ENCODE measurements around the gene DNAJA2. TPM values are rescaled to one million over a fixed set of nuclear protein-coding genes. Genes with fewer than 3 reads are reported as not detected.
"Not testable (repeated sequence)": the region's sequence is repeated elsewhere in the genome, so short reads cannot be mapped to it uniquely, and the experiment has no call there.

The DNAJA2 gene
- 10 to 100 TPM; 52.8 to 54.5 TPM for total RNA-seq

GRCh38 chr16:46973207-46973995, at the start of gene DNAJA2:
Gene DNAJA2 (minus strand): TSS chr16:46973674. CDS start chr16:46973572, 102 bp downstream.
- peak within 1 kb of the TSS; percentile 92 for H3K4me3 Mint-ChIP-seq
- CTCF ChIA-PET: interaction anchor here (0.6 to 2.2 kb wide), 9 partner anchors 10 to 1191 kb away, joined by 3 to 6 read pairs (median 5); no protein-coding TSS in a partner anchor
- no peaks in the 10 kb centered on the region for H3K9me3 Mint-ChIP-seq
- POLR2A ChIA-PET: interaction anchor here (0.6 to 1.0 kb wide), 5 partner anchors 108 to 1636 kb away, joined by 3 to 11 read pairs (median 3); partner anchors contain the start of gene N4BP1
- DNase-seq: peak; percentile 90
- peaks cover 51% of the 10 kb centered on the region for H3K4me1 Mint-ChIP-seq
- peak within 1 kb of the TSS; percentile 100 for H3K27ac Mint-ChIP-seq
- peaks cover 28% of the 10 kb centered on the region for H3K36me3 Mint-ChIP-seq (ENCODE audit: low read depth)
- no peaks in the 10 kb centered on the region for H3K27me3 Mint-ChIP-seq

- Mint-ChIP-seq H3K27ac (no peak overlapping the region), H3K36me3 (ENCODE audit: low read depth) (no peaks in the 10 kb centered on the region), H3K4me1 (peaks cover 22% of the 10 kb centered on the region), H3K4me3 (no peak overlapping the region), H3K9me3 (no peaks in the 10 kb centered on the region), H3K27me3 (no peaks in the 10 kb centered on the region)
- ChIA-PET CTCF (interaction anchor here (0.7 to 1.7 kb wide), 3 partner anchors 9 to 44 kb away, joined by 3 to 4 read pairs (median 4); no protein-coding TSS in a partner anchor), POLR2A (no interaction called here)
- no peak for DNase-seq
Observed at GRCh38 chr16:47019568-47019967, 46.1 kb upstream of the DNAJA2 start.

GRCh38 chr16:47018223-47018891, 44.9 kb upstream of the DNAJA2 start:
- Mint-ChIP-seq H3K9me3 (no peaks in the 10 kb centered on the region), H3K27me3 (no peaks in the 10 kb centered on the region), H3K4me3 (no peak overlapping the region), H3K4me1 (peaks cover 22% of the 10 kb centered on the region), H3K27ac (no peak overlapping the region), H3K36me3 (ENCODE audit: low read depth) (no peaks in the 10 kb centered on the region)
- ChIA-PET CTCF (interaction anchor here (1.0 to 1.7 kb wide), 3 partner anchors 8 to 43 kb away, joined by 4 read pairs; no protein-coding TSS in a partner anchor), POLR2A (no interaction called here)
- DNase-seq: peak; percentile 41

- no peak for DNase-seq
- Mint-ChIP-seq H3K36me3 (ENCODE audit: low read depth) (no peaks in the 10 kb centered on the region), H3K9me3 (no peaks in the 10 kb centered on the region), H3K27ac (no peak overlapping the region), H3K27me3 (no peaks in the 10 kb centered on the region), H3K4me1 (peaks cover 22% of the 10 kb centered on the region), H3K4me3 (no peak overlapping the region)
- CTCF ChIA-PET: interaction anchor here (0.6 kb wide), 1 partner anchor 33 kb away, joined by 5 read pairs; no protein-coding TSS in a partner anchor
- POLR2A ChIA-PET: no interaction called here
Observed at GRCh38 chr16:47017636-47018035, 44.2 kb upstream of the DNAJA2 start.

DNA sequence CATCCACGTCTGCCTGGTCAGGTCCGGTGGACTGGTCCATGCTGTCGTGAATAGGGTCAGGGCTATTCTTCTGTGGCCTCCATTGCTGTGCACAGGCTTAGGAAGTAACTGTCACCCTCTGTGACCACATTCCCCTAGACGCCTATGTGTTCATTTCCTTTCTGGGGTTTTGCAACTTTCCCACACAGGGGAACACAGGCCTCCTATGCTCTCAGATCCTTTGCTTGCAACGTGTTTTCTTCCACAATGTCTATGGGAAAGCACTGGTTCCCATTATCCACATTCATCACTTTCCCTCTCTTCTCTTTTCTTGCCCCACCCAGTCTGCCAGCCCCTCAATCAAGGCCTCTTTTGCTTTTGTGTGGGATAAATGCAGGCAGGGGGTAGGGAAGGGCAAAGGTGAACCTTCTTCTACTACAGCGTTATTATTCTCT, 43.2 kb upstream of the DNAJA2 start:
- no peaks in the 10 kb centered on the region for H3K27me3 Mint-ChIP-seq
- peak; percentile 26 for DNase-seq
- no peaks in the 10 kb centered on the region for H3K9me3 Mint-ChIP-seq
- CTCF ChIA-PET: no interaction called here
- peaks cover 22% of the 10 kb centered on the region for H3K4me1 Mint-ChIP-seq
- no peak overlapping the region for H3K27ac Mint-ChIP-seq
- no peak overlapping the region for H3K4me3 Mint-ChIP-seq
- H3K36me3 Mint-ChIP-seq (ENCODE audit: low read depth): no peaks in the 10 kb centered on the region
- POLR2A ChIA-PET: no interaction called here

GRCh38 chr16:47013910-47014309, 40.4 kb upstream of the DNAJA2 start:
- Mint-ChIP-seq H3K36me3 (ENCODE audit: low read depth) (no peaks in the 10 kb centered on the region), H3K27ac (no peak overlapping the region), H3K9me3 (no peaks in the 10 kb centered on the region), H3K27me3 (no peaks in the 10 kb centered on the region), H3K4me3 (no peak overlapping the region), H3K4me1 (peaks cover 22% of the 10 kb centered on the region)
- ChIA-PET CTCF (interaction anchor here (1.1 kb wide), 1 partner anchor 130 kb away, joined by 3 read pairs; the partner anchor contains the start of gene NETO2), POLR2A (no interaction called here)
- no peak for DNase-seq

DNA sequence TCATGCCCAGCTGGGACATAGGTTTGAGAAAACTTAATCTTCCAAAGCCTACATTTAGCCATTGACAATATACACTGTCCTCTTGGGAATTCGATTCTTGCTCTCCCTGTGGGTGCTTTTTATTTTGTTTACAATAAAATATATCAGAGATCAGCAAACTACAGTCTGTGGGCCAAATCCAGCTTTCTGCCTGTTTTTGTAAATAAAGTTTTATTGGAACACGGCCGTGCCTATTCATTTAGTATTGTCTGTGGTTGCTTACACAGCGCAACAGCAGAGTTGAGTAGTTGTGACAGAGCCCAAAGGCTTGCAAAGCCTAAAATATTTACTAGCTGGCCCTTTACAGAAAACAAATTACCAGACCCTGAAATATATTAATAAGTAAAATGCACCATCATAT, 39.7 kb upstream of the DNAJA2 start:
- Mint-ChIP-seq H3K4me3 (no peak overlapping the region), H3K27ac (no peak overlapping the region), H3K4me1 (peaks cover 22% of the 10 kb centered on the region), H3K27me3 (no peaks in the 10 kb centered on the region), H3K9me3 (no peaks in the 10 kb centered on the region), H3K36me3 (ENCODE audit: low read depth) (no peaks in the 10 kb centered on the region)
- POLR2A ChIA-PET: interaction anchor here (0.6 kb wide), 1 partner anchor 242 kb away, joined by 4 read pairs; no protein-coding TSS in a partner anchor
- CTCF ChIA-PET: interaction anchor here (0.8 to 1.1 kb wide), 2 partner anchors 11 to 130 kb away, joined by 3 to 8 read pairs; partner anchors contain the start of gene NETO2
- no peak for DNase-seq

DNA sequence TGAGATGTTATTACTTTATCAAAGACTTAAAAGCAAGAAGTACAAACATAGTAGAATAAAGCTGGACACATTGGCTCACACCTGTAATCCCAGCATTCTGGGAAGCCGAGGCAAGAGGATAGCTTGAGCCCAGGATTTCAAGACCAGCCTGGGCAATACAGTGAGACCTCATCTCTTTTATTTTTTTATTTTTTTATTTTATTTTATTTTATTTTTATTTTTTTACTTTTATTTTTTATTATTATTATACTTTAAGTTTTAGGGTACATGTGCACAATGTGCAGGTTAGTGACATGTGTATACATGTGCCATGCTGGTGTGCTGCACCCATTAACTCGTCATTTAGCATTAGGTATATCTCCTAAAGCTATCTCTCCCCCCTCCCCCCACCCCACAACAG, 37.3 kb upstream of the DNAJA2 start:
- H3K27me3 Mint-ChIP-seq; H3K9me3 Mint-ChIP-seq; POLR2A ChIA-PET; H3K27ac Mint-ChIP-seq; H3K4me3 Mint-ChIP-seq; H3K36me3 Mint-ChIP-seq (ENCODE audit: low read depth); H3K4me1 Mint-ChIP-seq; DNase-seq: not testable (repeated sequence)
- CTCF ChIA-PET: interaction anchor here (1.4 kb wide), 1 partner anchor 9 kb away, joined by 4 read pairs; no protein-coding TSS in a partner anchor

GRCh38 chr16:47008612-47009011, 35.1 kb upstream of the DNAJA2 start:
- DNase-seq: no peak
- H3K4me1 Mint-ChIP-seq: peaks cover 2% of the 10 kb centered on the region
- H3K27ac Mint-ChIP-seq: no peak overlapping the region
- H3K4me3 Mint-ChIP-seq: no peak overlapping the region
- CTCF ChIA-PET: no interaction called here
- no peaks in the 10 kb centered on the region for H3K9me3 Mint-ChIP-seq
- H3K36me3 Mint-ChIP-seq (ENCODE audit: low read depth): no peaks in the 10 kb centered on the region
- POLR2A ChIA-PET: no interaction called here
- H3K27me3 Mint-ChIP-seq: no peaks in the 10 kb centered on the region

- Mint-ChIP-seq H3K27me3 (no peaks in the 10 kb centered on the region), H3K27ac (no peak overlapping the region), H3K36me3 (ENCODE audit: low read depth) (no peaks in the 10 kb centered on the region), H3K4me3 (no peak overlapping the region), H3K4me1 (peaks cover 2% of the 10 kb centered on the region), H3K9me3 (no peaks in the 10 kb centered on the region)
- DNase-seq: no peak
- CTCF ChIA-PET: interaction anchor here (0.6 kb wide), 1 partner anchor 1239 kb away, joined by 3 read pairs; the partner anchor contains the start of gene ABCC11
- POLR2A ChIA-PET: no interaction called here
Observed at GRCh38 chr16:47008174-47008573, 34.7 kb upstream of the DNAJA2 start.

GRCh38 chr16:47004652-47005051, 31.2 kb upstream of the DNAJA2 start:
- POLR2A ChIA-PET: interaction anchor here (0.7 kb wide), 1 partner anchor 1194 kb away, joined by 4 read pairs; no protein-coding TSS in a partner anchor
- Mint-ChIP-seq H3K4me3 (no peak overlapping the region), H3K27me3 (no peaks in the 10 kb centered on the region), H3K4me1 (peaks cover 2% of the 10 kb centered on the region), H3K9me3 (peaks cover 2% of the 10 kb centered on the region), H3K27ac (no peak overlapping the region), H3K36me3 (ENCODE audit: low read depth) (no peaks in the 10 kb centered on the region)
- DNase-seq: no peak
- CTCF ChIA-PET: no interaction called here

GRCh38 chr16:47000066-47000465, 26.6 kb upstream of the DNAJA2 start:
- H3K4me1 Mint-ChIP-seq; CTCF ChIA-PET; H3K4me3 Mint-ChIP-seq; DNase-seq; H3K36me3 Mint-ChIP-seq (ENCODE audit: low read depth); POLR2A ChIA-PET; H3K27me3 Mint-ChIP-seq; H3K27ac Mint-ChIP-seq; H3K9me3 Mint-ChIP-seq: not testable (repeated sequence)

DNA sequence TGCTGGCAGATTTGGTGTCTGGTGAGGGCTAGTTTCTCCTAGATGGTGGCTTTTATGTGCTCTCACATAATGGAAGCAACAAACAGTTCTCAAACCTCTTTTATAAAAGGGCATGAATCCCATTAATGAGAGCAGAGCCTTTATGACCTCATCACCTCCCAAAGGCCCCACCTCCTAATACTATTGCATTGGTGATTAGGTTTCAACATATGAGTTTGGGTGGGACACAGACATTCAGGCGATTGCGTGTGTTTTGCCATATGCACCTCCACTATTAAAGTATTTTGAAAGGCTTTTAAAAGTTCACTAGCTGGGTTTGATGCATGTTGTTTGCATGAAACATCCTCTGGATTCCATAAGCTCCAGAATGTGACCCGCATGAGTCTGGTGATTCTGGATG, 24.4 kb upstream of the DNAJA2 start:
- Mint-ChIP-seq H3K4me1 (peaks cover 7% of the 10 kb centered on the region), H3K36me3 (ENCODE audit: low read depth) (no peaks in the 10 kb centered on the region), H3K9me3 (peaks cover 5% of the 10 kb centered on the region), H3K27me3 (no peaks in the 10 kb centered on the region), H3K27ac (no peak overlapping the region), H3K4me3 (no peak overlapping the region)
- ChIA-PET CTCF (no interaction called here), POLR2A (interaction anchor here (0.7 kb wide), 1 partner anchor 384 kb away, joined by 3 read pairs; no protein-coding TSS in a partner anchor)
- DNase-seq: no peak

Data from activated CD4-positive, alpha-beta T cell treated with anti-CD3 and anti-CD28 coated beads, Interleukin-2, amount 10 ng/mL, durations not matched to agents 7 days and 5 days (primary cell).